ENCODE measurements around the gene FXR2.
"Not testable (repeated sequence)": the region's sequence is repeated elsewhere in the genome, so short reads cannot be mapped to it uniquely, and the experiment has no call there.

The FXR2 gene

GRCh38 chr17:7614425-7615264 lies at the start of gene FXR2:
Gene FXR2, minus strand, starts transcription at chr17:7614897. Its CDS starts 365 bp downstream, at chr17:7614532.
- peak; percentile 97 for FAIRE-seq

GRCh38 chr17:7656958-7657609 lies 42.4 kb upstream of the FXR2 start:
- no peak for FAIRE-seq

GRCh38 chr17:7655541-7655840 lies 40.8 kb upstream of the FXR2 start:
- FAIRE-seq = no peak

- FAIRE-seq = no peak
These were observed 40.3 kb upstream of the FXR2 start for GRCh38 chr17:7654832-7655540.

- no peak for FAIRE-seq
These were observed 38.0 kb upstream of the FXR2 start for GRCh38 chr17:7652388-7653356.

- FAIRE-seq = no peak
These were observed 37.1 kb upstream of the FXR2 start for GRCh38 chr17:7651665-7652387.

- FAIRE-seq = no peak
These were observed 36.5 kb upstream of the FXR2 start for GRCh38 chr17:7651097-7651664.

- FAIRE-seq = no peak
These were observed 35.9 kb upstream of the FXR2 start, which contains the start of gene ATP1B2 for GRCh38 chr17:7650509-7651096. Gene ATP1B2, plus strand, starts transcription at chr17:7650926. Its CDS starts 593 bp downstream, at chr17:7651519.

- no peak for FAIRE-seq
These were observed 32.3 kb upstream of the FXR2 start for GRCh38 chr17:7647018-7647417.

GRCh38 chr17:7646457-7646856 lies 31.8 kb upstream of the FXR2 start:
- FAIRE-seq = no peak

GRCh38 chr17:7644775-7645174 lies 30.1 kb upstream of the FXR2 start:
- no peak for FAIRE-seq

GRCh38 chr17:7641635-7642034 lies 26.9 kb upstream of the FXR2 start:
- FAIRE-seq = not testable (repeated sequence)

- no peak for FAIRE-seq
These were observed 26.1 kb upstream of the FXR2 start for GRCh38 chr17:7640783-7641182.

- no peak for FAIRE-seq
These were observed 21.5 kb upstream of the FXR2 start for GRCh38 chr17:7636163-7636562.

GRCh38 chr17:7634384-7634783 lies 19.7 kb upstream of the FXR2 start:
- FAIRE-seq = no peak

GRCh38 chr17:7633093-7633492 lies 18.4 kb upstream of the FXR2 start:
- FAIRE-seq = no peak

GRCh38 chr17:7632492-7632894 lies 17.8 kb upstream of the FXR2 start:
- no peak for FAIRE-seq

- FAIRE-seq = no peak
These were observed 17.0 kb upstream of the FXR2 start for GRCh38 chr17:7631398-7632380.

- no peak for FAIRE-seq
These were observed 15.4 kb upstream of the FXR2 start, which contains the start of gene SHBG for GRCh38 chr17:7629939-7630571. Gene SHBG, plus strand, starts transcription at chr17:7630135. Its CDS starts 38 bp downstream, at chr17:7630173.

Data from endometrium (tissue), 2 donors.